ENCODE results near the gene IFITM10. TPM values are rescaled to one million over a fixed set of nuclear protein-coding genes. Genes with fewer than 3 reads are reported as not detected.

Gene IFITM10
- total RNA-seq, 3 donors from 2014 or later, result 0.46 to 2.8 (median 1.9) TPM

- Histone ChIP-seq H3K4me3 (no peak overlapping the region), H3K4me1 (ENCODE audit: low read depth) (no peaks in the 10 kb centered on the region), H3K36me3 (ENCODE audit: low read depth) (no peaks in the 10 kb centered on the region), H3K9me3 (no peaks in the 10 kb centered on the region)
- TF ChIP-seq CTCF (IDR thresholded peaks at IDR 0.05), result no peak
- intact Hi-C loops (cut with DNase I, micrococcal nuclease), result no loop called here
- ATAC-seq (no peak), DNase-seq (no peak)
Observed at GRCh38 chr11:1779034-1779805, 28.8 kb upstream of the IFITM10 start.

GRCh38 chr11:1778141-1778911, 27.9 kb upstream of the IFITM10 start:
- no peak for TF ChIP-seq CTCF (IDR thresholded peaks at IDR 0.05)
- no peak overlapping the region for H3K4me3 ChIP-seq
- intact Hi-C loops (cut with DNase I, micrococcal nuclease), result no loop called here
- H3K9me3 ChIP-seq, result no peaks in the 10 kb centered on the region
- DNase-seq (no peak), ATAC-seq (no peak)
- no peaks in the 10 kb centered on the region for H3K4me1 ChIP-seq (ENCODE audit: low read depth)
- no peaks in the 10 kb centered on the region for H3K36me3 ChIP-seq (ENCODE audit: low read depth)

GRCh38 chr11:1777737-1778136, 27.3 kb upstream of the IFITM10 start:
- DNase-seq (no peak), ATAC-seq (no peak)
- H3K4me3 ChIP-seq, result no peak overlapping the region
- no peaks in the 10 kb centered on the region for H3K9me3 ChIP-seq
- TF ChIP-seq CTCF (IDR thresholded peaks at IDR 0.05), result no peak
- H3K4me1 ChIP-seq (ENCODE audit: low read depth), result no peaks in the 10 kb centered on the region
- no peaks in the 10 kb centered on the region for H3K36me3 ChIP-seq (ENCODE audit: low read depth)
- intact Hi-C loops (cut with DNase I, micrococcal nuclease), result no loop called here

- TF ChIP-seq CTCF (IDR thresholded peaks at IDR 0.05), result no peak
- Histone ChIP-seq H3K36me3 (ENCODE audit: low read depth) (no peaks in the 10 kb centered on the region), H3K4me3 (no peak overlapping the region), H3K4me1 (ENCODE audit: low read depth) (no peaks in the 10 kb centered on the region), H3K9me3 (no peaks in the 10 kb centered on the region)
- intact Hi-C loops (cut with DNase I, micrococcal nuclease), result no loop called here
- DNase-seq (no peak), ATAC-seq (no peak)
Observed at GRCh38 chr11:1776944-1777715, 26.7 kb upstream of the IFITM10 start.

- DNase-seq, result no peak
- H3K4me1 ChIP-seq (ENCODE audit: low read depth), result no peaks in the 10 kb centered on the region
Observed at GRCh38 chr11:1776331-1776851, 26.0 kb upstream of the IFITM10 start.

More at GRCh38 chr11:1776331-1776851, 26.0 kb upstream of the IFITM10 start:
- intact Hi-C loops (cut with DNase I, micrococcal nuclease), result no loop called here
- no peaks in the 10 kb centered on the region for H3K36me3 ChIP-seq (ENCODE audit: low read depth)
- no peak overlapping the region for H3K4me3 ChIP-seq
- no peak for TF ChIP-seq CTCF (IDR thresholded peaks at IDR 0.05)
- H3K9me3 ChIP-seq, result no peaks in the 10 kb centered on the region
- no peak for ATAC-seq
